GM18511 (cell line): ENCODE data around the gene WNT6.
A peak's percentile ranks its signal among the peaks of the same experiment; 100 is the strongest.

ENCODE experiments used
- ATAC-seq: cut with Tn5 transposase; IDR thresholded peaks from one replicate; pipeline ENCODE4 v1.9.1; 2021; ENCODE audit warnings: mild to moderate bottlenecking, moderate library complexity; ENCODE audit not compliant: unreplicated experiment

WNT6 gene

DNA sequence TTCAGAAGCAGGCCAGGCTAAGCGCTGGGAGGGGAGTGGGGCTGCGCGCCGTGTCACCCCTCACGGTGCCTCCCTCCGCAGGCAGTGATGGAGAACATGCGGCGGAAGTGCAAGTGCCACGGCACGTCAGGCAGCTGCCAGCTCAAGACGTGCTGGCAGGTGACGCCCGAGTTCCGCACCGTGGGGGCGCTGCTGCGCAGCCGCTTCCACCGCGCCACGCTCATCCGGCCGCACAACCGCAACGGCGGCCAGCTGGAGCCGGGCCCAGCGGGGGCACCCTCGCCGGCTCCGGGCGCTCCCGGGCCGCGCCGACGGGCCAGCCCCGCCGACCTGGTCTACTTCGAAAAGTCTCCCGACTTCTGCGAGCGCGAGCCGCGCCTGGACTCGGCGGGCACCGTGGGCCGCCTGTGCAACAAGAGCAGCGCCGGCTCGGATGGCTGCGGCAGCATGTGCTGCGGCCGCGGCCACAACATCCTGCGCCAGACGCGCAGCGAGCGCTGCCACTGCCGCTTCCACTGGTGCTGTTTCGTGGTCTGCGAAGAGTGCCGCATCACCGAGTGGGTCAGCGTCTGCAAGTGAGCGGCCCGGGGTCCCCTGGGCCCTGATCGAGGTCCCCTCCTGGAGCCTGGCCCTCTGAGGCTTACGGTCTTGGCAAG, 33.2 kb downstream of the WNT6 start:
- peak; percentile 46 for ATAC-seq

GRCh38 chr2:218893349-218894150, 33.9 kb downstream of the WNT6 start:
- no peak for ATAC-seq

- ATAC-seq = no peak
Measured at GRCh38 chr2:218894151-218894879, 34.7 kb downstream of the WNT6 start.

DNA sequence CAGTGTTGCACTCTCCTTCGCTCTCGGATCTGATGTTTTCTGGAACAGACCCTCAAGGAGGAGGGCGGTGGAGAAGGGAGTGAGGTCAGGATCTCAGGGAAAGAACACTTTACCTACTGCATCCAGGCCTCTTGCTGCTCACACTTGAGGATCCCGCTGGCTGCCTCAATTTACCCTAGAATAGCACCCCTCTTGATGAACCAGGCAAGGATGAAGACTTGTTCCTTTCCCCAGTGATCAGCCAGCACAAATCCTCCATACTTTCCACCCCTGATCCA, 35.2 kb downstream of the WNT6 start:
- ATAC-seq = no peak

GRCh38 chr2:218895326-218895725, 35.7 kb downstream of the WNT6 start:
- ATAC-seq = no peak

DNA sequence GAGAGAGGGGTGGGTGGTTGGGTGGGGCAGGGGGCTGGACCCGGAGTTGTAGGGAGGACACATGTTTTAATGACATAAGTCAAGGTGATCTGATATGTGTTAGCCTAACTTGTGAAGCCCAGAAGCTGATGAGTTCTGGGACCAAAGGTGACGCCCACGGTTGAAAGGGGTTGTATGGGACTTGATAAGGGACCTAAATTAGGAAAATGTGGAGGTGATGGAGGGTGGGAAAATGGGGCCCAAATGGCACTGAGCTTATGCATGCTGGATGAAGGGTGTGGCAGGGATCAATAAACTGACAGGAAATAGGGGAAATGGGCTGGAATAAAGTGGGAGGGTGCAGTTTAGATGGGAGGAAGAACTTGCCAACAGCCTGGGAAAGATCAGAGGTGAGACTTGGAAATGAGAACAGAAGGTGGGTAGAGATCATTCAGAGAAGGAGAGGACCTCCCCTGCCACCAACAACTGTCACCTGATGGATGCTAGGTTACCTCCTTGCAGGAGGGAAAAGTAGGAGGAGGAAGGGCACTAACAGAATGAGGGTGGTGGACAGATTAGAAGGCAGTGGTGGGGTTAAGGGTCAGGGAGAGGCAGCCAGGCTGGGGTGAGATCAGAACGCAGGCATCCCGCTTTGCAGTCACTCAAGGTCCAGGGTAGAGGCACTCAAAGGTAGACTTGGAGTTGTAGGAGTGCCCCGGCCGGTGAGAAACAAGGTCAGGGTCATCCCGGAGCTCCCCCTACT, 36.3 kb downstream of the WNT6 start:
- peak; percentile 28 for ATAC-seq

DNA sequence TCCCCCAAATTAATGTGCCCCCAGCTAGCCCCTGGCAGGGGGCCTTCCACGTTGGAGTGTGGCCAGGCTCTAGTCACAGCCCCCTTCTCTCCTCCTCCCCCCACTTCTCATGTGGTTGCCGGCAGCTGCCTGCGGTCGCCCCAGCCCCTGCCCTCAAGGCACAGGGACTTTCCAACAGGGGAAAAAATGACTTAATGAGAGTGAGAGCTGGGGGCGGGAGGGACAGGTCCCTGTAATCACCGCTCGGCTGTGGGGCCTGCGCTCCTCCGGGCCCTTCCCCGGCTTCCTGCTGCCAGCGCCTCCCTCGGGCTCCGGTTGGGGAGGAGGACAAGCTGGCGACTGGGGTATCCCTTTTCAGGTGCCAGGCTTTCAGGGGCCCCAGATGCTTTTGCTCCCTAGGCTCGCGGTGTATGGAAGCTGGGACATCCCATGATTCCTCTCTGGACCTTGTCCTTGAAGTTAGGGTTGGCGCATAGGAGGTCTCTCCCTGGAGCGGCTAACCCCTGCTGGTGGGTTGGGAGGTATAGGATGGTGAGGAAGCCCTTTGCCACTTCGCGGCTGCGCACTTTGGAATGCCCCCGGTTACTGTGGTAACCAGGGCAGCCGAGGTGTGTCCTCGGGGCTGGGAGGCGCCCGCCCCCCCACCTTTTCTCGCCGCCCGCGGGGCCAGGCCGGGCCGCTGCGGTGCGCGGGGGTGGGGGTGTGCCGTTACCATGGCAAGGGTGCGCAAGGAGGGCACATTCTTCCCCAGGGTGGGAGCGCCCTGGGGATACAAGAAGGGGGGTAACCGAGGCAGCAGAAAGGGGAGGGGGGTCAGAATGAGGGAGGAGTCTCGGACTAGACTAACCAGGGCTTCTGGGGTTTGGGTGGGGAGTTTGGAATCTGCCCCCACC, 37.1 kb downstream of the WNT6 start:
- ATAC-seq = peak; percentile 66

DNA sequence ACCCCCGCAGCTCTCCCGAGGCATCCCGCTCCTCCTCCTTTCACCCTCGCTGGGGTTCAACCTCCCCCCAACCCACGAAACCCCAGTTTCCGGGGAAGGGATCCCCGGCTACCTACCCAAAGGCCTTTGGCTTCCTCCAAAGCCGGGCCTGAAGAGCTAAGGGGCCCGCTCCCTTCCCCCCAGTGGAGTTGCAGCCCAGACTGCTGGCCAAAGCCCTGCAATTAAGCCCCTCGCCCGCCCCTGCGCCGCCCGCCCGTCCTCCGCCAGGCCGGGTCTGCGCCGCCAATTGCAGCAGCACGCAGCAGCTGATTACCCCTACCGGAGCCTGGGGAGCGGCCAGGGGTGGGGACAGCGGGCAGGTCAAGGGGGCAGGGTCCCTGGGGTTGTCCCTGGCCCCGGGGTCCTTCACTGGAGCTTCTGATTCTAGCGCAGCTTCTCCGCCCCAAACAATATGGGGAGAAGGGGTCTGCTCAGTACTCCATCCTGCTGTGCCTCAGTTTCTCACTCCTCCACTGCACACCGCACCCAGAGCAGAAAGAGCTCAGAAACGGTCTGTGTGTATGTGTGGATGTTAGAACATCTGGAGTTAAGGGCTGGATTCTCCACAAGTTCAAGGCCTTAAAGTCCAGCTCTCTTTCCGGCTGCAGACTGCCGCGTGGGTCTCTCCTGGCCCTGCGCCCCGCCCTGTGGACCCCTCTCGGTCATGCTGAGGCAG, 37.9 kb downstream of the WNT6 start:
- peak; percentile 0 for ATAC-seq

DNA sequence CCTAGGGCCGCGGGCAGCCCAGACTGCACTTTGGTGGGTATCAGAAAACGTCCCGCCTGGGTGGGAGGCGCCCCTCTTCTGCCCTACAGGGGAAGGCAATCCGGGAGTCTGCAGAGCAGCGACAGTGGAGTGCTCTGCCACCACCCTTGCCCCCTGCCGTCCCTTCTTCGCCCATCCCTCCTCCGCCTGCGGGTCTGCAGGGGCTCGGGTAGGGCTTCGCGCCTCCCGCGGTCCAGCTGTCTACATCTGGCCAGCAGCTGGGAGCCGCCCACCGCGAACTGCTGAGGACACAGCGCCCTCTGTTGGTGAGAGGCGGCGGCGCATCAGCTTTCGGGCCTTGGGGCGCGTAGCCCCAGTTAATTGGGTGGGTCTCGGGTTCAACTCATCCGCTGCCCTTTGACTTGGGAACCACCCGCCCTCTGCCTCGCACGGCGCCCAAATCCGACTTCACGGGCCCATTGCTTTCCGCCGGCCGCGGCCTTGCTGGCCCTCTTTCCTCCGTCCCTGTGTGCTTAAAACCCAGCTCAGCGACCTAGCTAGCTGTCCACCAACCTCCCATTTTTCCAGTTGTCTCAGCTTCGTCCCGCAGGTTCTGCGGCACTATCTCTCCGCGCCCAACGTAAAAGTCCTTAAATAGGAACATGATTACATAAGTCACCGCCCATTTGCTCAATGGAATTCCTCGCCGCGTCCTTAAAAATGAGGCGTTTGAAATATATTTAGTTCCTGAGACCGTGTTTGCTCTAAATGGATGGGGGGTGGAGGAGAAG, 38.7 kb downstream of the WNT6 start:
- ATAC-seq = peak; percentile 38

DNA sequence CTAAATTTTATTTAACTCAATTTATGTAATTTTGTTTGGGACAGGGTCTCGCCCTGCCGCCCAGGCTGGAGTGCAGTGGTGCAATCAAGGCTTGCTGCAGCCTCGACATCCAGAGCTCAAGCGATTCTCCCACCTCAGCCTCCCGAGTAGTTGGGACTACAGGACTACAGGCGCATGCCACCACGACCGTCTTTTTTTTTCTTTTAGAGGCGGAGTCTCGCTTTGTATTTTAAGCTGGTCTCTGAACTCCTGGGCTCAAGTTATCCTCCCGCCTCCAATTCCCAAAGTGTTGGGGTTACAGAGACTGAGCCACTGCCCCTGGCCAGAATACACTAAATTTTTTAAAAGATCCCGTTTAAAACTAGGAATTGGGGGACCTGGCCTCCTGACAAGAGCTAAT, 39.5 kb downstream of the WNT6 start:
- ATAC-seq = no peak

- no peak for ATAC-seq
Measured at GRCh38 chr2:218902427-218902826, 42.8 kb downstream of the WNT6 start.

- no peak for ATAC-seq
Measured at GRCh38 chr2:218904176-218904575, 44.6 kb downstream of the WNT6 start.

GRCh38 chr2:218908721-218909619, 49.4 kb downstream of the WNT6 start:
- peak; percentile 96 for ATAC-seq

DNA sequence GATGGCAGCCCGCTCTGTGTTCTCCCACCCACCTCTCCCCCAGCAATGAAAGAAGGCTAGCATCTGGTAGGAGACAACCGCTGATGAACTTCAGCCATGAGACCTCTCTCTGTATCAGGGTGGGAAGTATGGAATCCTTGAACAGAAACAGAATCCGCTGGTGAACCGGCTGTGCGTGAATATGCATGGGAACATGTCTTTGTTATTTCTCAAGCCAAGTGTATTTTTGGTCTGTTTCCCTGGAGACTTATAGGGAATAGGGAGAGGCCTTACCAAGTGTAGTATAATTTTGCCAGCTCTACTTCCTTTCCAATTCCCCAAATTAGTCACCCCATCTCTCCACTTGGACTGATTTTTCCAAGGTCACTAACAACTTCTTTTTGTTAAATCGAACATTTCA, 51.1 kb downstream of the WNT6 start:
- no peak for ATAC-seq

- no peak for ATAC-seq
Measured at GRCh38 chr2:218920504-218920903, 60.9 kb downstream of the WNT6 start.
